ENCODE measurements around the gene COL5A3. TPM values are rescaled to one million over a fixed set of nuclear protein-coding genes. Genes with fewer than 3 reads are reported as not detected.

COL5A3 gene
- total RNA-seq = 10 to 100 TPM; 10.3 to 15.1 TPM
- polyA plus RNA-seq = 10 to 100 TPM in 1 of 2 donors, 1 to 10 TPM in 1; 8.4 to 10.7 TPM
- long read RNA-seq, donor 1 = 0 reads
- long read RNA-seq, donor 2 = 0 reads
- long read RNA-seq, donor 3 = 0 reads
- long read RNA-seq, donor 4 = 0 reads
- long read RNA-seq, donor 5, partial matches to known transcripts = 7 of 7 reads
- long read RNA-seq, donor 5, other reads (novel, unspliced or antisense) = 0 of 7 reads

- Histone ChIP-seq H3K4me3 (peak within 1 kb of the TSS; percentile 33), H3K4me1 (ENCODE audit: control insufficient read depth in 5 of 5, insufficient read depth in 5 of 5, low read length in 5 of 5) (peaks cover 0 to 13% (median 3%) of the 10 kb centered on the region in 5 donors), H3K27me3 (ENCODE audit: control insufficient read depth in 3 of 3, insufficient read depth in 3 of 3, low read length in 2 of 3) (peaks cover 4 to 37% (median 21%) of the 10 kb centered on the region in 3 donors), H3K36me3 (ENCODE audit: control insufficient read depth in 4 of 4, insufficient read depth in 4 of 4, low read length in 4 of 4) (no peaks in the 10 kb centered on the region), H3K9ac (ENCODE audit: insufficient read depth in 1 of 2, low read length in 2 of 2) (no peak within 1 kb of the TSS), H3K9me3 (ENCODE audit: control insufficient read depth in 4 of 4, insufficient read depth in 3 of 4, low read length in 3 of 4) (peaks cover 0 to 2% (median 0%) of the 10 kb centered on the region in 4 donors), H3K27ac (ENCODE audit: low read depth in 1 of 2, low read length in 1 of 2) (no peak within 1 kb of the TSS)
- no peak for ATAC-seq (ENCODE audit: insufficient read depth, low FRiP score)
- DNase-seq = peak; percentile 30 to 58 (median 44)
- TF ChIP-seq, protein P1, sequence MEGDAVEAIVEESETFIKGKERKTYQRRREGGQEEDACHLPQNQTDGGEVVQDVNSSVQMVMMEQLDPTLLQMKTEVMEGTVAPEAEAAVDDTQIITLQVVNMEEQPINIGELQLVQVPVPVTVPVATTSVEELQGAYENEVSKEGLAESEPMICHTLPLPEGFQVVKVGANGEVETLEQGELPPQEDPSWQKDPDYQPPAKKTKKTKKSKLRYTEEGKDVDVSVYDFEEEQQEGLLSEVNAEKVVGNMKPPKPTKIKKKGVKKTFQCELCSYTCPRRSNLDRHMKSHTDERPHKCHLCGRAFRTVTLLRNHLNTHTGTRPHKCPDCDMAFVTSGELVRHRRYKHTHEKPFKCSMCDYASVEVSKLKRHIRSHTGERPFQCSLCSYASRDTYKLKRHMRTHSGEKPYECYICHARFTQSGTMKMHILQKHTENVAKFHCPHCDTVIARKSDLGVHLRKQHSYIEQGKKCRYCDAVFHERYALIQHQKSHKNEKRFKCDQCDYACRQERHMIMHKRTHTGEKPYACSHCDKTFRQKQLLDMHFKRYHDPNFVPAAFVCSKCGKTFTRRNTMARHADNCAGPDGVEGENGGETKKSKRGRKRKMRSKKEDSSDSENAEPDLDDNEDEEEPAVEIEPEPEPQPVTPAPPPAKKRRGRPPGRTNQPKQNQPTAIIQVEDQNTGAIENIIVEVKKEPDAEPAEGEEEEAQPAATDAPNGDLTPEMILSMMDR (IDR thresholded peaks at IDR 0.05; ENCODE audit: control extremely low read depth, extremely low read depth) = no peak
- 2% methylated on average over 34 to 38 of the region's 38 CpGs for WGBS, 2 donors
Observed at GRCh38 chr19:10010247-10010691, at the start of gene COL5A3. COL5A3 (minus strand) TSS chr19:10010504; CDS start chr19:10010385, 119 bp downstream.

DNA sequence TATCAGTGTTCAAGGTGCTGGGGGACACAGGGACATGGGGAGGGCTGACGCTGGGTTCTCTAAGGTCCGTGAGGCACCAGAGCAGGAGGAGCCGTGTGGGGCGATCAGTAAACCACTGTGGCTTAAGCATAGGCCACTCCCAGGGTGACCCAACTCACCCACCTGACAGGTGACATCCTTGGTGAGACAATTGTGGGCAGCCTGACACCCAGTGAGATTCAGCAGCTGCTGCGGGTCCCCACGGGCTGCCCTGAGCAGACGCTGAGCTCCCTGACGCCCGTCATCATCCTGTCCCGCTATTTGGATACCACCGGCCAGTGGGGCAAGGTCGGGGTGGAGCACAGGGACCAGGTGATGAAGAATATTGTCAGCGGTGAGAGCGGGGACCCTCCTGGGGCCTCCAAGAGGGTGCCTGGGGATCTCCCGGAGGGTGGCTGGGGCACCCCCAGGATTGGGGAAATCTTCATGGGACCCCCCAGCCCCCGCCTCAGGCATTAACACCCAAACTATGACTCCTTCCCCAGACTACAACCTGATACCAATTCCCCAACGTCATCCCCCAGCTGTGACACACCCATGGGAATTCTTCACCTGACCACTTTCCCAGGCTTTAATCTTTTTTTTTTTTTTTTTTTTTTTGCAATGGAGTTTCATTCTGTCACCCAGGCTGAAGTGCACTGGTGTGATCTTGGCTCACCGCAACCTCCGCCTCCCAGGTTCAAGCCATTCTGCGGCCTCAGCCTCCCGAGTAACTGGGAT is 42.5 kb upstream of the COL5A3 start:
- H3K36me3 ChIP-seq (ENCODE audit: control insufficient read depth in 4 of 4, insufficient read depth in 4 of 4, low read length in 4 of 4) = no peaks in the 10 kb centered on the region
- 75 to 77% methylated on average over 21 of the region's 21 CpGs for WGBS, 2 donors
- no peak for ATAC-seq (ENCODE audit: insufficient read depth, low FRiP score)

DNA sequence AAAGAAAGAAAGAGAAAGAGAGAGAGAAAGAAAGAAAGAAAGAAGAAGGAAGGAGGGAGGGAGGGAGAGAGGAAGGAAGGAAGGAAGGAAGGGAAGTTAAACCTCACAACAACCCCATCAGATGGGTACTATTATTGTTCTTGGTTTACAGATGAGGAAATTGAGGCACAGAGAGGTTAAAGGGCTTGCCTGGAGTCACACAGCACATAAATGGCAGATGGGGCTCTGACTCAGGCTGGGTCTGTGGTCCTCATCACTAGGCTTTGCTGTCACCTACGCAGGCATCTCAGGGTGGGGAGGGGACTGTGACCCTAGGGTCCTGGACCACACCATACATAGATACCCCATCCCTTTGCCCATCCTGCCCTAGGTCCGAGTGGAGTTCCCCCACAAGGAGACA is 39.3 kb upstream of the COL5A3 start:
- TF ChIP-seq, protein P1 (IDR thresholded peaks at IDR 0.05; ENCODE audit: control extremely low read depth, extremely low read depth) = no peak
- Histone ChIP-seq H3K36me3 (ENCODE audit: control insufficient read depth in 4 of 4, insufficient read depth in 4 of 4, low read length in 4 of 4) (no peaks in the 10 kb centered on the region), H3K4me1 (ENCODE audit: control insufficient read depth in 5 of 5, insufficient read depth in 5 of 5, low read length in 5 of 5) (no peaks in the 10 kb centered on the region), H3K9me3 (ENCODE audit: control insufficient read depth in 4 of 4, insufficient read depth in 3 of 4, low read length in 3 of 4) (peaks cover 0 to 16% (median 4%) of the 10 kb centered on the region in 4 donors), H3K27ac (ENCODE audit: low read depth in 1 of 2, low read length in 1 of 2) (no peak overlapping the region), H3K4me3 (no peak overlapping the region), H3K9ac (ENCODE audit: insufficient read depth in 1 of 2, low read length in 2 of 2) (no peak overlapping the region), H3K27me3 (ENCODE audit: control insufficient read depth in 3 of 3, insufficient read depth in 3 of 3, low read length in 2 of 3) (peaks cover 0 to 4% (median 0%) of the 10 kb centered on the region in 3 donors)
- WGBS, 2 donors = 60 to 73% methylated on average over 2 of the region's 2 CpGs
- no peak for DNase-seq
- ATAC-seq (ENCODE audit: insufficient read depth, low FRiP score) = no peak

More for the DNA sequence above, 42.5 kb upstream of the COL5A3 start:
- Histone ChIP-seq H3K4me1 (ENCODE audit: control insufficient read depth in 5 of 5, insufficient read depth in 5 of 5, low read length in 5 of 5) (no peaks in the 10 kb centered on the region), H3K27me3 (ENCODE audit: control insufficient read depth in 3 of 3, insufficient read depth in 3 of 3, low read length in 2 of 3) (no peaks in the 10 kb centered on the region), H3K9ac (ENCODE audit: insufficient read depth in 1 of 2, low read length in 2 of 2) (no peak overlapping the region), H3K9me3 (ENCODE audit: control insufficient read depth in 4 of 4, insufficient read depth in 3 of 4, low read length in 3 of 4) (no peaks in the 10 kb centered on the region), H3K4me3 (no peak overlapping the region), H3K27ac (ENCODE audit: low read depth in 1 of 2, low read length in 1 of 2) (no peak overlapping the region)
- no peak for DNase-seq
- TF ChIP-seq, protein P1 (IDR thresholded peaks at IDR 0.05; ENCODE audit: control extremely low read depth, extremely low read depth) = no peak

All from lung (tissue), 16 donors.